Esophagus muscularis mucosa (tissue), 4 donors: Measurements from ENCODE around the gene PRM1.

Experiments
- CTCF ChIP-seq, 3 experiments: fragments of 200-600 bp in 2 of 3; fragments of 450-650 bp in 1 of 3; sonication (generic) in 2 of 3; IDR thresholded peaks; one replicate each; pipeline ENCODE4 v1.5.1; 2017 to 2019; ENCODE audit warnings: antibody characterized with exemption in 3 of 3, mild to moderate bottlenecking in 2 of 3, moderate library complexity in 1 of 3
- EP300 ChIP-seq: sonication (generic); formaldehyde crosslinking; IDR thresholded peaks from one replicate; pipeline ENCODE4 v1.6.1; 2017; ENCODE audit warnings: antibody characterized with exemption
- POLR2A ChIP-seq: fragments of 450-650 bp; IDR thresholded peaks from one replicate; pipeline ENCODE4 v1.6.1; 2017; ENCODE audit warnings: antibody characterized with exemption, moderate library complexity, mild to moderate bottlenecking, low read depth

- TF ChIP-seq POLR2A (no peak), CTCF (IDR thresholded peaks at IDR 0.05) (no peak), EP300 (no peak)
These were observed 31.7 kb downstream of the PRM1 start for GRCh38 chr16:11249233-11250061.
